ENCODE measurements around the gene WDR18. TPM values are rescaled to one million over a fixed set of nuclear protein-coding genes. Genes with fewer than 3 reads are reported as not detected.

Gene WDR18, protein sequence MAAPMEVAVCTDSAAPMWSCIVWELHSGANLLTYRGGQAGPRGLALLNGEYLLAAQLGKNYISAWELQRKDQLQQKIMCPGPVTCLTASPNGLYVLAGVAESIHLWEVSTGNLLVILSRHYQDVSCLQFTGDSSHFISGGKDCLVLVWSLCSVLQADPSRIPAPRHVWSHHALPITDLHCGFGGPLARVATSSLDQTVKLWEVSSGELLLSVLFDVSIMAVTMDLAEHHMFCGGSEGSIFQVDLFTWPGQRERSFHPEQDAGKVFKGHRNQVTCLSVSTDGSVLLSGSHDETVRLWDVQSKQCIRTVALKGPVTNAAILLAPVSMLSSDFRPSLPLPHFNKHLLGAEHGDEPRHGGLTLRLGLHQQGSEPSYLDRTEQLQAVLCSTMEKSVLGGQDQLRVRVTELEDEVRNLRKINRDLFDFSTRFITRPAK
- total RNA-seq: 66.5 and 84.7 TPM in 2 replicates

DNA sequence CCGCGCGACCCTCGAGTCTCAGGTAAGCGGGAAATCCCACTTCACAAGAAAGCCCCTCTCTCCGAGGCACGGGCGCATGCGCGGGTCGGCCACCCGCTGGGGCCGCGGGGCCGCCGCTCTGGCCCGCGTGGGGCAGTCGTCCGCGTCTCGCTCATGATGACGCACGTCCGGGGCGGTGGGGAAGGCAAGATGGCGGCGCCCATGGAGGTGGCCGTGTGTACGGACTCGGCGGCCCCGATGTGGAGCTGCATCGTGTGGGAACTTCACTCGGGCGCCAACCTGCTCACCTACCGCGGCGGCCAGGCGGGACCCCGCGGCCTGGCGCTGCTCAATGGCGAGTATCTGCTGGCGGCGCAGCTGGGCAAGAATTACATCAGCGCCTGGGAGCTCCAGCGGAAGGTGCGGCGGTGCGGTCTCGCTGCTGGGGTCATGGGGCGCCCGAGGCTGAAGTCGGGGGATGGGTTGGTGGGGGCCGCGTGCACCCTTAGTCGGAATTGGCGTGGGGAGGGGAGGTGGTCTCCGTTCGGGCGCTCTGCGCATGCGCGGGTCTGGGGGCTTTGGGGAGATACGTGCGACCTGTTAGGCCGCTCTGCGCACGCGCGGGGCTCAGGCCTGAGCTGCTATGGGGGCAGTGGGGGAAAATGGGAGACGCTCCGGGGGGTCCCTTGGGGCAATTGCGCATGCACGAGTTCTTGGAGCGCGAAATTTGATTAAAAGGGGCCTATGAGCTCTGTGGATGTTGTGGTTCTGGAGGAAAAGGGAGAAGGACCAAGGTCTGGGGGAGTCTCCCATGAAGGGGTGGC, at the start of gene WDR18:
Gene WDR18 (plus strand): TSS at position 181 of the 803 bp plus-strand sequence. CDS start 9 bp downstream, at position 190.
- POLR2A ChIA-PET: interaction anchor here (0.6 to 5.7 kb wide), 44 partner anchors 8 to 321 kb away, joined by 3 to 67 read pairs (median 5); partner anchors contain the start of genes ABCA7, ARHGAP45, ARID3A and ATP5F1D
- Mint-ChIP-seq H3K36me3 (ENCODE audit: low read depth) (peaks cover 32% of the 10 kb centered on the region), H3K27me3 (no peaks in the 10 kb centered on the region), H3K9me3 (no peaks in the 10 kb centered on the region), H3K4me3 (peak within 1 kb of the TSS; percentile 92), H3K27ac (peak within 1 kb of the TSS; percentile 89), H3K4me1 (peaks cover 18% of the 10 kb centered on the region)
- CTCF ChIA-PET: interaction anchor here (0.7 to 4.5 kb wide), 13 partner anchors 12 to 260 kb away, joined by 3 to 34 read pairs (median 4); partner anchors contain the start of gene CFD
- ATAC-seq (ENCODE audit: low read depth) (peak; percentile 89), DNase-seq (peak; percentile 89)
- intact Hi-C loops (cut with micrococcal nuclease): loop anchor here (1.0 kb wide), 5 partner anchors 17 to 256 kb away; partner anchors contain the start of genes RNU6-2 and TMEM259
- TF ChIP-seq, protein P1, sequence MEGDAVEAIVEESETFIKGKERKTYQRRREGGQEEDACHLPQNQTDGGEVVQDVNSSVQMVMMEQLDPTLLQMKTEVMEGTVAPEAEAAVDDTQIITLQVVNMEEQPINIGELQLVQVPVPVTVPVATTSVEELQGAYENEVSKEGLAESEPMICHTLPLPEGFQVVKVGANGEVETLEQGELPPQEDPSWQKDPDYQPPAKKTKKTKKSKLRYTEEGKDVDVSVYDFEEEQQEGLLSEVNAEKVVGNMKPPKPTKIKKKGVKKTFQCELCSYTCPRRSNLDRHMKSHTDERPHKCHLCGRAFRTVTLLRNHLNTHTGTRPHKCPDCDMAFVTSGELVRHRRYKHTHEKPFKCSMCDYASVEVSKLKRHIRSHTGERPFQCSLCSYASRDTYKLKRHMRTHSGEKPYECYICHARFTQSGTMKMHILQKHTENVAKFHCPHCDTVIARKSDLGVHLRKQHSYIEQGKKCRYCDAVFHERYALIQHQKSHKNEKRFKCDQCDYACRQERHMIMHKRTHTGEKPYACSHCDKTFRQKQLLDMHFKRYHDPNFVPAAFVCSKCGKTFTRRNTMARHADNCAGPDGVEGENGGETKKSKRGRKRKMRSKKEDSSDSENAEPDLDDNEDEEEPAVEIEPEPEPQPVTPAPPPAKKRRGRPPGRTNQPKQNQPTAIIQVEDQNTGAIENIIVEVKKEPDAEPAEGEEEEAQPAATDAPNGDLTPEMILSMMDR (IDR thresholded peaks at IDR 0.05): no peak

DNA sequence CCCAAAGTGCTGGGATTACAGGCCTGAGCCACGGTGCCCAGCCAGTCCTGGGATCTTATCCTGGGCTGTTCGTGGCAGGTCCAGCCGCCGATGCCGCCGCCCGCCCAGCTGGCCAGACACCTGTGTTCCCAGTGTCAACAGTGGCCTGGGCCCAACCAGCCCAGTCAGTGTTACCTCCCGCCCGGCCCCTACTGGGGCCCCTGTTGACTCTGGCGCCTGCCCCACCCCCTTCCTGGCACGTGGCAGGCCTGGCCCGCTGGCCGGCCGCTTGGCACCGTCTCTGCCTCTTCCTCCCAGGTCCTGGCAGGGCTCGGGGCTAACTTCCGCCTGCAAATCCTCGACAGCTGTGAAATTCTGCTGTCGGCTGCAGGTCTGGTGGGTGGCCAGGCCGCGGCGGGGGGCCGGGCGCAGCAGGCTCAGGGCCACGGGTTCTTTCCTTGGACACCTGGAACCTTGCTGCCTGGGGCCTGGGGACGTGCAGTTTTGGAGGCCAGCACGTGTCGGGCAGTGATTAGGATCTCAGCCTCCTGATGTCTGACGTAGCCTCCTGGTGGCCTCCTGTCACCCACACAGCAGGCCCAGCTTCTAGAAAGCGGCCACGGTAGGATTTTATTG, 49.2 kb upstream of the WDR18 start:
- peak; percentile 15 for ATAC-seq (ENCODE audit: low read depth)
- TF ChIP-seq, protein P1 (IDR thresholded peaks at IDR 0.05): no peak
- CTCF ChIA-PET: interaction anchor here (0.9 kb wide), 1 partner anchor 34 kb away, joined by 3 read pairs; no protein-coding TSS in a partner anchor
- Mint-ChIP-seq H3K4me3 (no peak overlapping the region), H3K27ac (no peak overlapping the region), H3K27me3 (no peaks in the 10 kb centered on the region), H3K4me1 (peaks cover 54% of the 10 kb centered on the region), H3K36me3 (ENCODE audit: low read depth) (peaks cover 22% of the 10 kb centered on the region), H3K9me3 (no peaks in the 10 kb centered on the region)
- intact Hi-C loops (cut with micrococcal nuclease): no loop called here
- POLR2A ChIA-PET: interaction anchor here (0.5 to 1.7 kb wide), 2 partner anchors 12 to 474 kb away, joined by 3 to 8 read pairs; no protein-coding TSS in a partner anchor
- no peak for DNase-seq

DNA sequence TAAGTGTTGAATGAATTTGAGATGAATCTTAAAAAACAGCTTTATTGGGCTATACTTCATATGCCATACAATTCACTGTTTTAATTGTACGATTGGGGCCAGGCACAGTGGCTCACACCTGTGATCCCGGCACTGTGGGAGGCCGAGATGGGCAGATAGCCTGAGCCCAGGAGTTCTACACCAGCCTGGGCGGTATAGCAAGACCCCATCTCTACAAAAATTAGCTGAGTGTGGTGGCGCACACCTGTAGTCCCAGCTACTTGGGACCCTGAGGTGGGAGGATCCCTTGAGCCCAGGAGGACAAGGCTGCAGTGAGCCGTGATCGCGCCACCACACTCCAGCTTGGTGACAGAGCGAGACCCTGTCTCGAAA, 48.0 kb upstream of the WDR18 start:
- TF ChIP-seq, protein P1 (IDR thresholded peaks at IDR 0.05): no peak
- Mint-ChIP-seq H3K27me3 (no peaks in the 10 kb centered on the region), H3K4me1 (peaks cover 61% of the 10 kb centered on the region), H3K36me3 (ENCODE audit: low read depth) (peaks cover 19% of the 10 kb centered on the region), H3K4me3 (no peak overlapping the region), H3K9me3 (no peaks in the 10 kb centered on the region), H3K27ac (no peak overlapping the region)
- ATAC-seq (ENCODE audit: low read depth): no peak
- ChIA-PET CTCF (no interaction called here), POLR2A (interaction anchor here (1.1 to 4.4 kb wide), 3 partner anchors 9 to 11 kb away, joined by 8 to 45 read pairs (median 9); no protein-coding TSS in a partner anchor)
- intact Hi-C loops (cut with micrococcal nuclease): no loop called here
- DNase-seq: no peak

DNA sequence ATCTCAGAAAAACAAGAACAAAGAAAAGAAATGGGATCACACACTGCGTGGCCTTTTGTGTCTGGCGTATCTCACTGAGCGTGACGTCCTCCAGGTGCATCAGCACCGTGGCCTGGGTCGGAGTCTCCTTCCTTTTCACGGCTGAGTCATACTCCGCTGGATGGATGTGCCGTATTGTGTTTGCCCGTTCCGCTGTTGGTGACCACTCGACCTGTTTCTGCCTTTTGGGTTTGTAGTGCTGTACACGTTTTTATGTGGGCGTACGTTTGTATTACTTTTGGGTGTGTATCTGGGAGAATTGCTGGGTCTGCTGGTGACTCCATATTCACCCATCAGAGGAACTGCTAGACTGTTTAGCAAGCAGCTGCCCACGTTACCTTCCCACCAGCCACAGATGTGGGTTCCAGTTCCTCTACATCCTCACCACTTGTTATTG, 46.9 kb upstream of the WDR18 start:
- TF ChIP-seq, protein P1 (IDR thresholded peaks at IDR 0.05): no peak
- Mint-ChIP-seq H3K4me1 (peaks cover 62% of the 10 kb centered on the region), H3K4me3 (peak overlapping the region; percentile 17), H3K36me3 (ENCODE audit: low read depth) (peaks cover 16% of the 10 kb centered on the region), H3K27ac (peak overlapping the region; percentile 75), H3K9me3 (no peaks in the 10 kb centered on the region), H3K27me3 (no peaks in the 10 kb centered on the region)
- no peak for DNase-seq
- peak; percentile 35 for ATAC-seq (ENCODE audit: low read depth)
- ChIA-PET CTCF (no interaction called here), POLR2A (interaction anchor here (0.7 to 4.4 kb wide), 6 partner anchors 10 to 47 kb away, joined by 3 to 45 read pairs (median 6); partner anchors contain the start of gene WDR18)
- intact Hi-C loops (cut with micrococcal nuclease): no loop called here
